ENCODE results near the gene C5. TPM values are rescaled to one million over a fixed set of nuclear protein-coding genes. Genes with fewer than 3 reads are reported as not detected.

C5 gene
- polyA plus RNA-seq, 1 of the 3 experiments (the other 2 are of a cell fraction) = 1.8 TPM

DNA sequence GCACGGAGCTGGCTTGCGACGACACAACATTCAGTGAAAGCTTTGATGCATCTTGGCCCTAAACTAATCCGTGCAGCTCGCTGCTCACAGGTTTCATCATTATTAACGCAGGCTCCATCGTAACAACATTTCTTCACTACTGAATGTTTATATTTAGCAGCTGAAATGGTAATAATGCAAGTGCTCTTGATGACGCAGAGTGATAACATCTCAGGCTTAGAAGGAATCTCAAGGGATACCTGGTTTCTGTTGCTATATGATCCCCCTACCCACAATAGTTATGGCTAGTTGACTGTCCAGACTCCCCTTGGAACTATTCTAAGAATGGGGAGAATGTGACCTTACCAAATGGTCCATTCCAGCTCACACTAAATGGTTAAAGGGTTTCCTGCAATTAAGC is 36.2 kb downstream of the C5 start:
- POLR2A ChIA-PET = no interaction called here
- CTCF ChIA-PET = no interaction called here
- Histone ChIP-seq H2AFZ (ENCODE audit: low read depth) (no peak overlapping the region), H3K9me2 (no peaks in the 10 kb centered on the region), H3K79me2 (ENCODE audit: insufficient read depth) (no peaks in the 10 kb centered on the region), H3K36me3 (replicated peaks in 1 of 2; ENCODE audit: control insufficient read depth in 1 of 2, insufficient read depth in 2 of 2, low read length in 1 of 2) (peaks cover 3 to 6% of the 10 kb centered on the region in 2 experiments), H3K27me3 (ENCODE audit: insufficient read depth) (no peaks in the 10 kb centered on the region), H3K27ac (ENCODE audit: low read depth in 2 of 2, low read length in 1 of 2) (no peak overlapping the region), H3K4me1 (ENCODE audit: control insufficient read depth in 1 of 2, insufficient read depth in 2 of 2, low read depth in 1 of 2, low read length in 1 of 2) (no peaks in the 10 kb centered on the region), H4K20me1 (ENCODE audit: insufficient read depth) (no peaks in the 10 kb centered on the region), H3K4me3 (ENCODE audit: low read depth in 2 of 2, low read length in 1 of 2) (no peak overlapping the region), H3K9me3 (no peaks in the 10 kb centered on the region), H3K4me2 (no peak overlapping the region), H3F3A (replicated peaks; ENCODE audit: insufficient read depth) (no peaks in the 10 kb centered on the region), H3K9ac (no peak overlapping the region)
- no peak for DNase-seq
- 96% methylated on average over 8 of the region's 8 CpGs for WGBS (ENCODE audit: low lambda C conversion rate)
- TF ChIP-seq EP300 (IDR thresholded peaks at IDR 0.05; ENCODE audit: borderline replicate concordance in 1 of 2, low read depth in 1 of 2, low read length in 1 of 2) = no peak
- TF ChIP-seq FOXJ3 (CRISPR knock-in tag; IDR thresholded peaks at IDR 0.05) = no peak

DNA sequence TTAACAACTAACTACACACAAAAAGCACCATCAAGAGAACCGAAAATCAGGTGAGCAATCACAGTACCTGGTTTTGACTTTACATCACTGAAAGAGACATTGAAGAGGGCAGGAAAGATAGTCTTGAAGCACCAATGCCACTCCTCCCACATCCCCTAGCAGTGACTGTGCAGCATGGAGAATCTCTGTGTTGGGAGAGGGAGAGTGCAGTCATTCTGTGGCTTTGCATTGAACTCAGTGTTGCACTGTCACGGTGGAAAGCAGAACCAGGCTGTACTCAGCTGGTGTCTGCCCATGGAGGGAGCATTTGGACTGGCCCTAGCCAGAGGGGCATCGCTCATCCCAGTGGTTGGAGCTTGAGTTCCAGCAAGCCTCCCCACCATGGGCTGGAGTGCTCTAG is 40.4 kb downstream of the C5 start:
- WGBS (ENCODE audit: low lambda C conversion rate) = 93% methylated on average over 2 of the region's 3 CpGs
- H3K36me3 ChIP-seq (replicated peaks in 1 of 2; ENCODE audit: control insufficient read depth in 1 of 2, insufficient read depth in 2 of 2, low read length in 1 of 2) = peaks cover 0 to 3% of the 10 kb centered on the region in 2 experiments
- no peaks in the 10 kb centered on the region for H3K27me3 ChIP-seq (ENCODE audit: insufficient read depth)
- H3K27ac ChIP-seq (ENCODE audit: low read depth in 2 of 2, low read length in 1 of 2) = no peak overlapping the region
- H3K4me1 ChIP-seq (ENCODE audit: control insufficient read depth in 1 of 2, insufficient read depth in 2 of 2, low read depth in 1 of 2, low read length in 1 of 2) = no peaks in the 10 kb centered on the region
- H3K9me3 ChIP-seq = no peaks in the 10 kb centered on the region
- no peaks in the 10 kb centered on the region for H4K20me1 ChIP-seq (ENCODE audit: insufficient read depth)
- no peak overlapping the region for H2AFZ ChIP-seq (ENCODE audit: low read depth)
- TF ChIP-seq YY1 (IDR thresholded peaks at IDR 0.05; ENCODE audit: low read depth) = no peak
- no peaks in the 10 kb centered on the region for H3K9me2 ChIP-seq
- ChIA-PET POLR2A (no interaction called here), CTCF (no interaction called here)
- H3F3A ChIP-seq (replicated peaks; ENCODE audit: insufficient read depth) = no peaks in the 10 kb centered on the region
- H3K4me3 ChIP-seq (ENCODE audit: low read depth in 2 of 2, low read length in 1 of 2) = no peak overlapping the region
- no peak overlapping the region for H3K4me2 ChIP-seq
- DNase-seq = no peak
- no peaks in the 10 kb centered on the region for H3K79me2 ChIP-seq (ENCODE audit: insufficient read depth)
- no peak overlapping the region for H3K9ac ChIP-seq

DNA sequence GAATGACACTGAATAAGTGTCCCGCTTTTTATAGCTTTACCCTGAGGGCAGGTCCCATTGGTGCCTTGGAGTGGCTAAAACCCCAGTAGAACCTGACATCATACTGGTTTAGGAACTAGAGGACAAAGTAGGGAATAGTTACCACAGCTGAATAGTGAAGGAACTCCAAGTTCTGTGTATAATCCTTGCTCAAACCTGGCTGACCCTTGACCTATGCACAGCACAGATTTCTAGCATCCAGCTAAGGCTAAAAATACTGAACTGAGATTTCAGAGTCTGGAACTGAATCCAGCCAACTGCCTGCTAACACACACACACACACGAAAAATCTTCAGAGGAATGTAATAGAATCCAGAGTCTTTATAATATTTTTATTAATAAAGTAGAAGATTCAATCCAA is 50.8 kb downstream of the C5 start:
- no peaks in the 10 kb centered on the region for H3K4me1 ChIP-seq (ENCODE audit: control insufficient read depth in 1 of 2, insufficient read depth in 2 of 2, low read depth in 1 of 2, low read length in 1 of 2)
- H3K9me2 ChIP-seq = no peaks in the 10 kb centered on the region
- no peaks in the 10 kb centered on the region for H3K79me2 ChIP-seq (ENCODE audit: insufficient read depth)
- H3F3A ChIP-seq (replicated peaks; ENCODE audit: insufficient read depth) = peaks cover 7% of the 10 kb centered on the region
- TF ChIP-seq EP300 (IDR thresholded peaks at IDR 0.05; ENCODE audit: borderline replicate concordance in 1 of 2, low read depth in 1 of 2, low read length in 1 of 2) (no peak), SMC3 (IDR thresholded peaks at IDR 0.05; ENCODE audit: low read depth, low read length) (no peak), ELF1 (IDR thresholded peaks at IDR 0.05) (no peak), NRF1 (IDR thresholded peaks at IDR 0.05; ENCODE audit: low read depth, low read length) (no peak)
- TF ChIP-seq, protein P1, sequence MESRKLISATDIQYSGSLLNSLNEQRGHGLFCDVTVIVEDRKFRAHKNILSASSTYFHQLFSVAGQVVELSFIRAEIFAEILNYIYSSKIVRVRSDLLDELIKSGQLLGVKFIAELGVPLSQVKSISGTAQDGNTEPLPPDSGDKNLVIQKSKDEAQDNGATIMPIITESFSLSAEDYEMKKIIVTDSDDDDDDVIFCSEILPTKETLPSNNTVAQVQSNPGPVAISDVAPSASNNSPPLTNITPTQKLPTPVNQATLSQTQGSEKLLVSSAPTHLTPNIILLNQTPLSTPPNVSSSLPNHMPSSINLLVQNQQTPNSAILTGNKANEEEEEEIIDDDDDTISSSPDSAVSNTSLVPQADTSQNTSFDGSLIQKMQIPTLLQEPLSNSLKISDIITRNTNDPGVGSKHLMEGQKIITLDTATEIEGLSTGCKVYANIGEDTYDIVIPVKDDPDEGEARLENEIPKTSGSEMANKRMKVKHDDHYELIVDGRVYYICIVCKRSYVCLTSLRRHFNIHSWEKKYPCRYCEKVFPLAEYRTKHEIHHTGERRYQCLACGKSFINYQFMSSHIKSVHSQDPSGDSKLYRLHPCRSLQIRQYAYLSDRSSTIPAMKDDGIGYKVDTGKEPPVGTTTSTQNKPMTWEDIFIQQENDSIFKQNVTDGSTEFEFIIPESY (IDR thresholded peaks at IDR 0.05; ENCODE audit: borderline replicate concordance, low read depth) = no peak
- TF ChIP-seq, protein P2, sequence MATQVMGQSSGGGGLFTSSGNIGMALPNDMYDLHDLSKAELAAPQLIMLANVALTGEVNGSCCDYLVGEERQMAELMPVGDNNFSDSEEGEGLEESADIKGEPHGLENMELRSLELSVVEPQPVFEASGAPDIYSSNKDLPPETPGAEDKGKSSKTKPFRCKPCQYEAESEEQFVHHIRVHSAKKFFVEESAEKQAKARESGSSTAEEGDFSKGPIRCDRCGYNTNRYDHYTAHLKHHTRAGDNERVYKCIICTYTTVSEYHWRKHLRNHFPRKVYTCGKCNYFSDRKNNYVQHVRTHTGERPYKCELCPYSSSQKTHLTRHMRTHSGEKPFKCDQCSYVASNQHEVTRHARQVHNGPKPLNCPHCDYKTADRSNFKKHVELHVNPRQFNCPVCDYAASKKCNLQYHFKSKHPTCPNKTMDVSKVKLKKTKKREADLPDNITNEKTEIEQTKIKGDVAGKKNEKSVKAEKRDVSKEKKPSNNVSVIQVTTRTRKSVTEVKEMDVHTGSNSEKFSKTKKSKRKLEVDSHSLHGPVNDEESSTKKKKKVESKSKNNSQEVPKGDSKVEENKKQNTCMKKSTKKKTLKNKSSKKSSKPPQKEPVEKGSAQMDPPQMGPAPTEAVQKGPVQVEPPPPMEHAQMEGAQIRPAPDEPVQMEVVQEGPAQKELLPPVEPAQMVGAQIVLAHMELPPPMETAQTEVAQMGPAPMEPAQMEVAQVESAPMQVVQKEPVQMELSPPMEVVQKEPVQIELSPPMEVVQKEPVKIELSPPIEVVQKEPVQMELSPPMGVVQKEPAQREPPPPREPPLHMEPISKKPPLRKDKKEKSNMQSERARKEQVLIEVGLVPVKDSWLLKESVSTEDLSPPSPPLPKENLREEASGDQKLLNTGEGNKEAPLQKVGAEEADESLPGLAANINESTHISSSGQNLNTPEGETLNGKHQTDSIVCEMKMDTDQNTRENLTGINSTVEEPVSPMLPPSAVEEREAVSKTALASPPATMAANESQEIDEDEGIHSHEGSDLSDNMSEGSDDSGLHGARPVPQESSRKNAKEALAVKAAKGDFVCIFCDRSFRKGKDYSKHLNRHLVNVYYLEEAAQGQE (IDR thresholded peaks at IDR 0.05; ENCODE audit: low read depth, low read length) = no peak
- TF ChIP-seq, protein P3, sequence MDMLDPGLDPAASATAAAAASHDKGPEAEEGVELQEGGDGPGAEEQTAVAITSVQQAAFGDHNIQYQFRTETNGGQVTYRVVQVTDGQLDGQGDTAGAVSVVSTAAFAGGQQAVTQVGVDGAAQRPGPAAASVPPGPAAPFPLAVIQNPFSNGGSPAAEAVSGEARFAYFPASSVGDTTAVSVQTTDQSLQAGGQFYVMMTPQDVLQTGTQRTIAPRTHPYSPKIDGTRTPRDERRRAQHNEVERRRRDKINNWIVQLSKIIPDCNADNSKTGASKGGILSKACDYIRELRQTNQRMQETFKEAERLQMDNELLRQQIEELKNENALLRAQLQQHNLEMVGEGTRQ (IDR thresholded peaks at IDR 0.05; ENCODE audit: borderline replicate concordance, low read depth, low read length) = no peak
- H3K4me3 ChIP-seq (ENCODE audit: low read depth in 2 of 2, low read length in 1 of 2) = no peak overlapping the region
- no peak overlapping the region for H3K27ac ChIP-seq (ENCODE audit: low read depth in 2 of 2, low read length in 1 of 2)
- CTCF ChIA-PET = interaction anchor here (0.6 to 1.3 kb wide), 4 partner anchors 15 to 268 kb away, joined by 3 to 4 read pairs (median 3); no protein-coding TSS in a partner anchor
- 83% methylated on average over 2 of the region's 2 CpGs for WGBS (ENCODE audit: low lambda C conversion rate)
- H3K9me3 ChIP-seq = no peaks in the 10 kb centered on the region
- no peaks in the 10 kb centered on the region for H3K27me3 ChIP-seq (ENCODE audit: insufficient read depth)
- H3K36me3 ChIP-seq (replicated peaks in 1 of 2; ENCODE audit: control insufficient read depth in 1 of 2, insufficient read depth in 2 of 2, low read length in 1 of 2) = peaks cover 4 to 7% of the 10 kb centered on the region in 2 experiments
- no peak overlapping the region for H3K4me2 ChIP-seq
- no peak overlapping the region for H2AFZ ChIP-seq (ENCODE audit: low read depth)
- DNase-seq = no peak
- H3K9ac ChIP-seq = no peak overlapping the region
- no peaks in the 10 kb centered on the region for H4K20me1 ChIP-seq (ENCODE audit: insufficient read depth)
- POLR2A ChIA-PET = no interaction called here

Measured in SK-N-SH (cell line).